ENCODE results near the gene METTL27.
"Not testable (repeated sequence)": the region's sequence is repeated elsewhere in the genome, so short reads cannot be mapped to it uniquely, and the experiment has no call there.

Gene METTL27

DNA sequence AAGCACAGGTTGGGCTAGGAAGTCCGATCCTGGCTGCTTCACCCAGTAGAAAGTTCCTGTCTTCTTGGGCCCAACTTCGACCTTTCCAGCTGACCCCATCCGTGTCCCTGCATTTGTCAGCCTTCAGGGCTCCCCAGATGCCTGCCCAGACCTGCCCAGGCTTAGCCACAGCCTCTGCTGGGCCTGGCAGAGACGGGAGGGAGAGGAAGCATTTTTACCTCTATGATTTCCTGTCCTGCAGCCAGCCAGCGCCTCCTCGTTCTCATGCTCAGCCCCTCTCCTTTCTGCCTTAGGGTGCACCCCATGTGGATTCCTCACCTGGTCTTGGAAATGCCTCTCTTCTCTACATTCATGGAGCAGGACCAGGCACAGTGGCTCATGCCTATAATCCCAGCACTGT, 3.7 kb downstream of the METTL27 start:
- DNase-seq, result no peak

DNA sequence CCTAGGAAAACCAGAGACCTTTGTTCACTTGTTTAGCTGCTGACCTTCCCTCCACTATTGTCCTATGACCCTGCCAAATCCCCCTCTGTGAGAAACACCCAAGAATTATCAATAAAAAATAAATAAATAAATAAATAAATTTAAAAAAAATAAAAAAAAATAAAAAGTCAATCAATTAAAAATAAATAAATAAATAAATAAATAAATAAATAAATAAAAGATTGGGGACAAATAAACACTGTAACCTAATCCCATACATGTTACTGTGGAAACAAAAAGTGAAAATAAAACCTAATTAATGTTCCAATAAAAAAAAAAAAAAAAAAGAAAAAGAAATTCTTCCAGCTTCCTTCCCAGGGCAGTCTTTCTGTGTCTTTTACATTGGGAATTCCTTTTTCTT, 5.1 kb downstream of the METTL27 start:
- not testable (repeated sequence) for DNase-seq

DNA sequence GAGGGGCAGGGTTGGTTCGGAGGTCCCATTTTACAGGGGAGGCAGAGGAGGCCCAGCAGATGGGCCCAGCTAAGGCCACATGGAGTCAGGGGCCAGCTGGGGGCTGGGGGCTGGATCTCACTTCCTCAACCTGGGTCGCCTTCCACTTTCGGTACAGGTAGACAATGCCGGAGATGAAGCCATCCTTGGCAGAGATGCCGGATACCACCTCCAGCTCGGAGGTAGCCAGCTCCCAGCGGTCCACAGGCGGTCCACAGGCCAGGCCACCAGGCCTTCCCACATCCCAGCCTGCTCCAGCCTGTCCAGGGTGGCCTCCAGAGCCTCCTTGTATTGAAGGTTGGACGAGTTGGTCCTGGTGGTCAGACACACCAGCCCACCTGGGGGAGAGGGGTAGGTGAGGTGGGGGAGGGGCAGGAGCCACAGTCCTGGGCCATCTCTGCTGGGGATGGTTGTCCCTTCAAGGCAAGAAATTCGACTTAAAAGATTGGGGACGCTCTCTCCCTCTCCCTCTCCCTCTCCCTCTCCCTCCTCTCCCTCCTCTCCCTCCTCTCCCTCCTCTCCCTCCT, 7.6 kb downstream of the METTL27 start:
- no peak for DNase-seq

DNA sequence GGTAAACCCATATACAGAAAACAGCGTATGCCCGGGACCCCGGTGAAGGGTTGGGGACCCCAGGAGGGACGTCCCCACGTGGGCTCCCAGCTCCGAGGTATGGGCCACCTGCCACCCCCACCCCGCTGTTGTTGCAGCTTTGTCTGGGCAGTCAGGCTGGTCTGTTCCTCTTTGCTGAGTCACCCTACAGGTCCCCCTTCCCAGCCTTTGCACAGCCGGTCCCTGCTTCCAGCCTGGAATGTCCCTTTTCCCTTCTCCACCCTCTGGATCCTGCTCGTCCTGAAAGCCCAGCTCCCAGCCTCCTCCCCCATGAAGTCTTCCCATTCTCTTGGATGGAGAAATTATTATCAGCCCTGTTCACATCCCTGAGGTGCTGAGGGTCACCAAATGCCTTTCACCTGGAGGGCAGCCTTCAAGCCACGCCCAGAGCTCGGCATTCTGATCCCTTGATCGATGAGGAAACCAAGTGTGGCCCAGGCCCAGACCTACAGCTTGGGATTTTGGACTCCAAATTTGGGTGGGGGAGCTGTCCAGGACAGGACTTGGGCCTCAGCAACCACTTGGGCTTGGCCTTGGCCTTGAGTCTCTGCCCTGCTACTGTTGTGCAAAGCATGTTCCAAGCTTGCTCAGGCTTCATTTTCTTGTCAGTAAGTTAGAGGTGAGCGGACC, 8.9 kb downstream of the METTL27 start:
- no peak for DNase-seq

DNA sequence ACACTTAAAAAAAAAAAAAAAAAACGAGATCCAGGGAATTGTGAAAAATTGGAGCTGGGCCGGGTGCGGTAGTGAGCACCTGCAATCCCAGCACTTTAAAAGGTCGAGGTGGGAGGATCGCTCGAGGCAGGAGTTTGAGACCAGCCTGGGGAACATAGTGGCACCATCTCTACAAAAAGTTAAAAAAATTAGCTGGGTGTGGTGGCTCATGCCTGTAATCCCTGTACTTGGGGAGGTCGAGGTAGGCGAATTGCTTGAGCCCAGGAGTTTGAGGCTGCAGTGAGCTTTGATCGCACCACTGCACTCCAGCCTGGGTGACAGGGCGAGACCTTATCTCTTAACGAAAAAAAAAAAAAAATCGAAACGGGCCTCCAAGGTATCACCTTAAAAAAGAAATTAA, 9.5 kb downstream of the METTL27 start:
- no peak for DNase-seq

DNA sequence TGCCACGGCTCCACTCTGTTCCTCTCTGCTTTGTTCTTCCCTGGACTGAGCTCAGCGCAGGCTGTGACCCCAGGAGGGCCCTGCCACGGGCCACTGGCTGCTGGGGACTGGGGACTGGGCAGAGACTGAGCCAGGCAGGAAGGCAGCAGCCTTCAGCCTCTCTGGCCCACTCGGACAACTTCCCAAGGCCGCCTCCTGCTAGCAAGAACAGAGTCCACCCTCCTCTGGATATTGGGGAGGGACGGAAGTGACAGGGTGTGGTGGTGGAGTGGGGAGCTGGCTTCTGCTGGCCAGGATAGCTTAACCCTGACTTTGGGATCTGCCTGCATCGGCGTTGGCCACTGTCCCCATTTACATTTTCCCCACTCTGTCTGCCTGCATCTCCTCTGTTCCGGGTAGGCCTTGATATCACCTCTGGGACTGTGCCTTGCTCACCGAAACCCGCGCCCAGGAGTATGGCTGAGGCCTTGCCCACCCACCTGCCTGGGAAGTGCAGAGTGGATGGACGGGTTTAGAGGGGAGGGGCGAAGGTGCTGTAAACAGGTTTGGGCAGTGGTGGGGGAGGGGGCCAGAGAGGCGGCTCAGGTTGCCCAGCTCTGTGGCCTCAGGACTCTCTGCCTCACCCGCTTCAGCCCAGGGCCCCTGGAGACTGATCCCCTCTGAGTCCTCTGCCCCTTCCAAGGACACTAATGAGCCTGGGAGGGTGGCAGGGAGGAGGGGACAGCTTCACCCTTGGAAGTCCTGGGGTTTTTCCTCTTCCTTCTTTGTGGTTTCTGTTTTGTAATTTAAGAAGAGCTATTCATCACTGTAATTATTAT, 10.3 kb downstream of the METTL27 start:
- no peak for DNase-seq

DNA sequence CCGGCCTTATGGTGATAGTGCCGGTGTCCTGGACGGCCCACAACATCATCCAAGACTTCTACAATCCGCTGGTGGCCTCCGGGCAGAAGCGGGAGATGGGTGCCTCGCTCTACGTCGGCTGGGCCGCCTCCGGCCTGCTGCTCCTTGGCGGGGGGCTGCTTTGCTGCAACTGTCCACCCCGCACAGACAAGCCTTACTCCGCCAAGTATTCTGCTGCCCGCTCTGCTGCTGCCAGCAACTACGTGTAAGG, 10.8 kb downstream of the METTL27 start:
- DNase-seq, result no peak

DNA sequence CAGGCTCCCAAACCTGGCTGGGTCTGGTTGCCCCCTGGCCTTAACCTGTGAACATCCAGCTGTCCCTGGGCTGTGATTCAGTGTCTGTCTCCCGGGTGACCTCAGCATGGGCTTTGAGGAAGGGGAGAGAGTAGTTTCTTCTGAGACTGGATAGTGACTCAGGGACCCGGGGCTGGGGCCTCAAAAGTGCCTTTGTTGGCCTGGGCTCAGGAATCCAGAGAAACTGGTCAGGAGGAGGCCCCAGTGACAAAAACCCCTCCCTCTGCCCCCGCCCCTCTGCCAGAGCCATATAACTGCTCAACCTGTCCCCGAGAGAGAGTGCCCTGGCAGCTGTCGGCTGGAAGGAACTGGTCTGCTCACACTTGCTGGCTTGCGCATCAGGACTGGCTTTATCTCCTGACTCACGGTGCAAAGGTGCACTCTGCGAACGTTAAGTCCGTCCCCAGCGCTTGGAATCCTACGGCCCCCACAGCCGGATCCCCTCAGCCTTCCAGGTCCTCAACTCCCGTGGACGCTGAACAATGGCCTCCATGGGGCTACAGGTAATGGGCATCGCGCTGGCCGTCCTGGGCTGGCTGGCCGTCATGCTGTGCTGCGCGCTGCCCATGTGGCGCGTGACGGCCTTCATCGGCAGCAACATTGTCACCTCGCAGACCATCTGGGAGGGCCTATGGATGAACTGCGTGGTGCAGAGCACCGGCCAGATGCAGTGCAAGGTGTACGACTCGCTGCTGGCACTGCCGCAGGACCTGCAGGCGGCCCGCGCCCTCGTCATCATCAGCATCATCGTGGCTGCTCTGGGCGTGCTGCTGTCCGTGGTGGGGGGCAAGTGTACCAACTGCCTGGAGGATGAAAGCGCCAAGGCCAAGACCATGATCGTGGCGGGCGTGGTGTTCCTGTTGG, 11.4 kb downstream of the METTL27 start, which contains the start of gene CLDN4:
TSS of gene CLDN4 (plus strand) at position 316 of the 903 bp plus-strand sequence. CDS start at position 522, 206 bp downstream.
- no peak for DNase-seq

DNA sequence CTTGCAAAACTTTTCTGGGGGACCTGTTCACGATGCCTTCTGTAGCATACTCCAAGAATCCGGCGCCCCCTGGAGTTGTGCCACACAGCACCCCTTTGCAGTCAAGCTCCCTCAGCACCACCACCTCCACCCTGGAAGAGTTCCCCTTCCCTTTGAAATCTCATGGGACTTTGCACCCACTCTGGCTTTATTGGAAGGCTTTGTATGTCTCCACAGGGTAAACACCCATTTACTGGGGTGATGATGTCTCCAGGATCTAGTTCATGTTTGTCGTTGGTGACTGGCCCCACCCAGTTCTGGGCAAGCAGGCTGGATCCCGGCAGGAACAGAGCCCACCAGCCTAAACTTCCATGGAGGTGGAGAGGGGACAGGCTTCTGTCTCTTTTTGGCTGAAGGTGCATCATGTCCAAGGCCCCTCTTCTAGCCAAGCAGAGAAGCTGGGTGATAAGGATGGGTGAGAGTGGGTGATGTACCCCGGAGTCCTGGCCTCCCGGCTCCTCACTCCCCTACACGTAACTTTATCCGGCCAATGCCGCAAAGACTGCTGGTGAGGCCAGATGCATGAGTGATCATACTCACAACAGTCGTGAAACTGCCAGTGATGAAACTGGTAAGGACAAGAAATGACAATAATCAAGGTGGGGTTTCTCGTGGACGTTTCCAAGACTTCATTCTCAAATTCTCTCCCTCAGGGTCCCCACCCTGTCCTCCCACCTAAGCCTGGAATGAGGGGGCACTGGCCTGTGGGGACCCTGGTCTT, 12.2 kb downstream of the METTL27 start:
- DNase-seq, result no peak

DNA sequence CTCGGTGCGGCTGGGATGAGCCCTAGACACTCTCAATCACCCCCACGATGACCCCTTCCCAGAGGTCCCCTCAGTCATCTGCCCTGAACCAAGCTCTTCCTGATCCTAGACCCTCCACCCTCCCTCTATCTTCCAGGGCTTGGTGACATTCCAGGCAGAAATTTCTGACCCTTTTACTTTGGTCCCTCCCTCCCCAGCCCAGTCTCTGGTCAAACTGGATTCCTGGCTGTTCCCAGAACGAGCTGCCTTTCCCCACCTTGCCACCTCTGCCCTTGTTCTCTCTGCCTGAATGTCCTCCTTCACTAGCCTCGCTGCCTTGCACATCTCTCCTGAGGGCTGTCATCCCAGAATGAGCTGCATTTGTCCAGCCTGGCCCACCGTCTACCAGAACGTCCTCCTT, 12.8 kb downstream of the METTL27 start:
- DNase-seq, result no peak

DNA sequence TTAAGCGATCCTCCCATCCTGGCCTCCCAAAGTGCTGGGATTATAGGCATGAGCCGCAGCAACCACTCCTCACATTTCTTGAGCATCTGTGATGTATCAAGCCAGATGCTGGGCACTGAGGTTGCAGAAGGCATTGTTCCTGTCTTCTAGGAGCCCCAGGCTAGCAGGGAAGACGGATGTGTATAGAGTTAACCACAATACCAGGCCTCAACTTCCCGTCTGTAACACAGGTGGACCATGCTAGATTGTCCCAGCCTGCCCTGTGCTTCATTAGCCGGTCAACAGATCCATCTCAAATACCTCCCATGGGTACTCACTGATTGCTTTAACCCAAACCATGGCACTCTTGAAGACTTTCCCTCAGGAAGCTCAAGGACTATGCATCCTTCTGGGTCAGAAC, 13.3 kb downstream of the METTL27 start:
- DNase-seq, result no peak

DNA sequence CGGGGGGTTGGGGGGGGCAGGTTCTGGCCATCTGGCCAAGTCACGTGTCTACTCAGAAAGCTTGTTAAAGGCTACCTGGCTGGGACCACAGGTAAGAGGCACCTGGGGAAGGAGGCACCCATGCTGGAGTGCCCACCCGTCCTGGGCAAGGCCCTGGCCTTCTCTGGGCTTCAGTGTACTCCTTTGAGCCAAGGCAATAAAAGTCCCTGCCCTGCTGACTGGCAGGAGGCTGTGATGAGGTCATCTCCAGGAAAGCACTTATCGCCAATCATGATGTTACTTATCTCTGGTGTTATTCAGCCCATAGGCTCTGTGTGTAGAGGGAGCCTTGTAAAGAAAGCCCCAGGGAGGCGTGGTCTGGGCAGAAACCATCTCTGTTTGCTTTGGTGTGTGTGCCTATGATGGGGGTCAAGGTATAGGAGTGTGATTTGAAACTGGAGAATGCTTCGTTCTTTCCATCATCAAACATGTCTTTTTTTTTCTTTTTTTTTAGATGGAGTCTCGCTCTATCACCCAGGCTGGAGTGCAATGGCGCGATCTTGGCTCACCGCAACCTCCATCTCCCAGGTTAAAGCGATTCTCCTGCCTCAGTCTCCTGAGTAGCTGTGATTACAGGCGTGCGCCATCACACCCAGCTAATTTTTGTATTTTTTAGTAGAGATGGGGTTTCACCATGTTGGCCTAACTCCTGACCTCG, 14.1 kb downstream of the METTL27 start:
- no peak for DNase-seq

DNA sequence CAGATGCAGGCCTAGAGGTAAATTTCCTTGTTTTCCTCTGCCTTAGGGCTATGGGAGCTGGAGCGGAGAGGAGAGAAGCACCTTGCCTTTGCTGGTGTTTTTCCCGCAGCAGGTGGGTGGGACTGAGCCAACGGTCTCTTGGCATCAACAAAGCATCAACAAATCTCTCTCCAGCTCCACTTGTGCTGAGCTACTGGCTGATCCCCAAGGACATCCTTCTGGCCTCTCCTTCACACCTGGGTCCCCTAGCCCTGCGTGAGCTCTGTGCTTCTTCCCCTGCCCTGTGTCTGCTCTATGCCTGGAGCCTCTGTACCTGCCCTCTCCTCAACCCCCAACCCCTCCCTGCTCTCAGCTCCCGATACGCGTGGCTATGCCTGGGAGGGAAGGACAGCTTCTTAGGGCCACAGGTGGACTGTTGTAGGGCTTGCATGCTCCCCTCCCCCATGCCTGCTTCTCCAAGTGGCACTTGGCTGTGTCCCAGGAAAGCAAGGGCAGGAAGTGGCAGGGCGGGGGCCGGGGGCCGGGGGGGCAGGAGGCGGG, 14.7 kb downstream of the METTL27 start:
- no peak for DNase-seq

DNA sequence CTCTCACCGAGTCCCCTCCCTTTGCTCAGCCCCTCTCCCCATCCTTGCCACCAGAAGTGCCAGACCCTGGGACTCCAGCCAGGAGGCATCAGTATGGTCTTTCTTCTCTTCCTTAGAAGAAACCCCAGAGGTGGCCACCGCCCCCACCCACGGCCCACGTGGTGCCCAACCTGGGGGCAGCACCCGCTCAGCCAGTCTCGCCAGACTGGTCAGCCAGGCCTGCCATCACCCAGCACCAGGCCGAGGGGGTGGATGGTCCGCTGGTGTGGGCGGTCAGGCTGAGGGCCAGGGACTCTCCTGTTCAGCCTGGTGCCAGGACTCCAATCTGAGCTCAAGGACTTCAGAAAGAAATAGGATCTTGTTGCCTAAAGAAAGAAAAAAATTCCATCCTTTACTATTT, 17.3 kb downstream of the METTL27 start:
- no peak for DNase-seq

DNA sequence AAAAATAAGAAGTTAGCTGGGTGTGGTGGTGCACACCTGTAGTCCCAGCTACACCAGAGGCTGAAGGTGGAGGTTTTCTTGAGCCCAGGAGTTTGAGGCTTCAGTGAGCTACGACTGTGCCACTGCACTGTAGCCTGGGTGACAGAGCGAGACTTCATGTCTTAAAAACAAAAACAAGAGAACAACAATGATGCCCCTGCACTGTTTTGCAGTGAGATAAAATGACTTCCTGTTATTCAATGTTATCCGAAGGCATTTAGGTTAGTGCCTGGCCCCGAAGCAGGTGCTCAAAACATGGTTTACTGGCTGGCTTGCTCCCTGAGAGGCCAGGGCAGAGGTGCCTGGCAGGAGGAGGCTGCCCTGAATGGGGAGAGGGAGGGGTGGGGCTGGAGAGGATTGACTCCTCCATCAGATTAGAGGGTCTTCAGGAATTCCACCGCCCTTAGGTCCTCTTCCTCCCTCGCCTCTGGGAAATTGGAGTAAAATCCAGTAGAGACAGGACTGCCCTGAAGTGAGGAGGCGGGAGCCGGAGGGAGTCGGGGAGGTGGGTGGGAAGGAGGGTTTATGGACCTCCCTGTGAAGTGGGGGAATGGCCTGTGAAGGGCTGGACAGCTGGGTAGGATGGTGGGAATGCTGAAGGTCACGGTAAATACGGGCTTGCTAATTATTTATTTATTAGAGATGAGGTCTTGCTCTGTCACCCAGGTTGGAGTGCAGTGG, 18.3 kb downstream of the METTL27 start:
- DNase-seq, result no peak

DNA sequence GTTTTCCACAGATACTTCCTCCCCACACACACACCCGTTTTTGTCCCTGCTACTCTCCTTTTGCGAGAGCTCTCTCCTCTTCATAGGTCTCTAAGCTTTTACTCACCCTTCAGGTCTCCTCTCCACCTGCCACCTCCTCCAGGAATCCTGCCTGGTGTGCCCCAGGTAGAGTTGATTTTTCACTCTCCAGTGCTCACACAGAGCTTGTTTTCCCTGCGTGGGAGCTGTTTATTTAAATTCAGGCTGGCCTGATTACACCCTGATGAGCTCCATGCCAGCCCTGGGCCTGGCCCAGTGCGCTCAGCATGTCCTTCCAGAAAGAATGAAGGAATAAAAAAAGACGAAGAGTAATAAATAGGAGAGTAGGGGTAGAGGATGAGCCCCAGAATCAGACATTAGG, 19.1 kb downstream of the METTL27 start:
- DNase-seq, result no peak

DNA sequence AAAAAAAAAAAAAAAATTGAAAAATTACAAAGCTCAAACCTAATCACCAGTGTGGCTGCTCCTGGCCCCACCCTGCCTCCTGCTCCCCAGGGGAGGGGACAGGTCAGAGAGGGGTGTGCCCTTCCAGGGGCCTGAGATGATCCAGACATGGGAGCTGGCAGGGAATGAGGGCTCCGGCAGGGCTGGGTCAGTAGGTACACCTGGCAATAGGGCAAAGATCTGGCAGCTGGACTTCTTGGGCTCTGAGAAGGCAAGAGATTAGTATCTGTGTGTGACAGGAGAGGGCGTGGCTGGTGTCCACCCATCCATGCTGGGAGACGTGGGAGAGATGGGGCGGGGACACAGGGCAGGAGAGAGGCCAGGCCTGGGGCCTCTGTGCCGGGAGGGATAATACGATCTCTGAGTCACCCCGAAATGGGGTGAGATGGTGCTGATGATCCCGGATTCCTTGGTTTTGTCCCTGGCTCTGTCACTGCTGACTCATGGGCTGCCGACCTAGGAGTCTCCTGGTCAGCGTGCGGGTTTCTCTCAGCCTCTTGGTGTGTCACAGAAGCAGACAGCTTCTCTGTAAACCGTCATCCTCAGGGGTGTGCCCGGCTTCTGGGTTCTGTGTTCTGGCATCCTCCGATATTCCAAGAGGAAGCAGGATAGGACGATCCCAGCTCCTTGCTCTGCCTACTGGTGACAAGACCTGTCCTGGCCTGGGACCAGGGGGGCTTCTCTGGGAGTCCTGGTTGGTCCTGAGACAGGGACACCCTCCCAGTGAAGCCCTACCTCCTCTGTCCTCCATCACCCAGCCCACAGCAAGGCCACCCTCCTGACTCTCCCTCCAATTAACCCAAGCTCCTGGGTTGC, 19.8 kb downstream of the METTL27 start:
- no peak for DNase-seq

DNA sequence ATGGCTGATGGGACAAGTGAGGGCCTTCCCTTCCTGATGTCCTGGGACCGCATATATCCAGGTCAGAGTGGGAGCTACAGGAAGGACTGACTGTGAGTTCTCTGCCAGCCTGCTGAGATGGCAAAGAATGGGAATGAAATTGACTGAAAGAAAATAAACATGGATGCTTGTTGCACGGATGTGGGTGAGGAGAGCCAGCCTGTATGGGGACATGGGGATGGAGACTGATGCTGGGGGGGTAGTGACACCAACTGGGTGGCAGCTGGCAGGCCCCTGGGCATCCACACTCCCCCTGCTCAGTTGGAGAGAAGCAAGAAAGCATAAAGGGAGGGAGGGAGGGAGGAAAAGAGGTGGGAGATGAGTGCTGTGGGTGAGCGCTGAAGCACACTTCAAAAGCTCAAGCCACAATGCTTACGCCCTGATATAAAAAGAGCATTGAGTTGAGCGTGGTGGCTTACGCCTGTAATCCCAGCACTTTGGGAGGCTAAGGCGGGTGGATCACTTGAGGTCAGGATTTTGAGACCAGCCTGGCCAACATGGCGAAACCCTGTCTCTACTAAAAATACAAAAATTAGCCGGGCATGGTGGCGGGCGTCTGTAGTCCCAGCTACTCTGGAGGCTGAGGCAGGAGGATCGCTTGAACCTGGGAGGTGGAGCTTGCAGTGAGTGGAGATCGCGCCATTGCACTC, 20.6 kb downstream of the METTL27 start:
- not testable (repeated sequence) for DNase-seq

DNA sequence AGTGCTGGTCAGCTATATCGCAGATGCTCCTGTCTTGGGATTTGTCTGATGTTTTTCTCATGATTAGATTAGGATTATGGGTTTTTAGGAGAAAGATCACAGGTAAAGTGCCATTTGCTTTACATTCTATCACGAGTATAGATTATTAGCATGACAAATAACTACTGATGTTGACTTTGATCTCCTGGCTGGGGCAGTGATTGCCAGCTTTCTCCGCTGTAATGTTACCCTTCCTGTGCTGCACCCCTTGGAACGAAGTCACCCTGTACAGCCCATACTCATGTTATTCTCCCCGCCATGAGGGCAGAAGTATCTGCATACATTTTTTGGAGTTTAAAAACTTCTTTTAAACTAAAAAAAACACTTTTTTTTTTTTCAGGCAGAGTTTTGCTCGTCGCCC, 22.3 kb downstream of the METTL27 start:
- DNase-seq, result no peak
